SU-DHL-6 (cell line): ENCODE results near the gene RBM19.
"Not testable (repeated sequence)": the region's sequence is repeated elsewhere in the genome, so short reads cannot be mapped to it uniquely, and the experiment has no call there.

Experiments used
- CTCF ChIP-seq: fragments of 200-600 bp; sonication (generic); IDR thresholded peaks from one replicate; pipeline ENCODE4 v1.5.1; 2017; ENCODE audit warnings: antibody characterized with exemption, mild to moderate bottlenecking, low read length, moderate library complexity; ENCODE audit not compliant: insufficient read depth, poor library complexity, severe bottlenecking
- EZH2phosphoT487 ChIP-seq: fragments of 200-600 bp; sonication (generic), shearing (Covaris generic); conservative IDR thresholded peaks from 2 replicates; pipeline ENCODE4 v1.6.1; 2018; ENCODE audit warnings: mild to moderate bottlenecking, antibody characterized with exemption, low read length, moderate library complexity, mixed read lengths

GRCh38 chr12:113901319-113901718 is 64.8 kb downstream of the RBM19 start:
- TF ChIP-seq EZH2phosphoT487, CTCF: not testable (repeated sequence)
